Mammary epithelial cell (primary cell): ENCODE measurements around the gene CCDC39.

Source experiments
- EZH2 ChIP-seq: IDR thresholded peaks from 2 replicates; pipeline ENCODE4 v1.6.1; 2012; ENCODE audit warnings: low read length, inconsistent platforms, borderline replicate concordance
- TF ChIP-seq, protein P1 (sequence below), 2 donors: IDR thresholded peaks in 1 of 2; conservative IDR thresholded peaks in 1 of 2; 2 replicates each; pipeline ENCODE4 v1.5.1; 2011 to 2012; ENCODE audit warnings: inconsistent platforms in 2 of 2, low read length in 2 of 2, mild to moderate bottlenecking in 2 of 2, control low read depth in 1 of 2, low read depth in 1 of 2; ENCODE audit not compliant: insufficient read depth in 1 of 2; ENCODE audit errors: extremely low read depth in 1 of 2

- no peak for TF ChIP-seq EZH2
- TF ChIP-seq, protein P1, sequence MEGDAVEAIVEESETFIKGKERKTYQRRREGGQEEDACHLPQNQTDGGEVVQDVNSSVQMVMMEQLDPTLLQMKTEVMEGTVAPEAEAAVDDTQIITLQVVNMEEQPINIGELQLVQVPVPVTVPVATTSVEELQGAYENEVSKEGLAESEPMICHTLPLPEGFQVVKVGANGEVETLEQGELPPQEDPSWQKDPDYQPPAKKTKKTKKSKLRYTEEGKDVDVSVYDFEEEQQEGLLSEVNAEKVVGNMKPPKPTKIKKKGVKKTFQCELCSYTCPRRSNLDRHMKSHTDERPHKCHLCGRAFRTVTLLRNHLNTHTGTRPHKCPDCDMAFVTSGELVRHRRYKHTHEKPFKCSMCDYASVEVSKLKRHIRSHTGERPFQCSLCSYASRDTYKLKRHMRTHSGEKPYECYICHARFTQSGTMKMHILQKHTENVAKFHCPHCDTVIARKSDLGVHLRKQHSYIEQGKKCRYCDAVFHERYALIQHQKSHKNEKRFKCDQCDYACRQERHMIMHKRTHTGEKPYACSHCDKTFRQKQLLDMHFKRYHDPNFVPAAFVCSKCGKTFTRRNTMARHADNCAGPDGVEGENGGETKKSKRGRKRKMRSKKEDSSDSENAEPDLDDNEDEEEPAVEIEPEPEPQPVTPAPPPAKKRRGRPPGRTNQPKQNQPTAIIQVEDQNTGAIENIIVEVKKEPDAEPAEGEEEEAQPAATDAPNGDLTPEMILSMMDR (conservative IDR thresholded peaks at IDR 0.05 in 1 of 2, IDR thresholded peaks at IDR 0.05 in 1 of 2; ENCODE audit: extremely low read depth in 1 of 2, insufficient read depth in 1 of 2, low read depth in 1 of 2, low read length in 2 of 2), result no peak
These were observed 45.6 kb downstream of the CCDC39 start for GRCh38 chr3:180633722-180634121.
